ENCODE data around the gene FCN2. TPM values are rescaled to one million over a fixed set of nuclear protein-coding genes. Genes with fewer than 3 reads are reported as not detected.

Gene FCN2
- total RNA-seq, 1 donor from 2014 or later, result not detected

DNA sequence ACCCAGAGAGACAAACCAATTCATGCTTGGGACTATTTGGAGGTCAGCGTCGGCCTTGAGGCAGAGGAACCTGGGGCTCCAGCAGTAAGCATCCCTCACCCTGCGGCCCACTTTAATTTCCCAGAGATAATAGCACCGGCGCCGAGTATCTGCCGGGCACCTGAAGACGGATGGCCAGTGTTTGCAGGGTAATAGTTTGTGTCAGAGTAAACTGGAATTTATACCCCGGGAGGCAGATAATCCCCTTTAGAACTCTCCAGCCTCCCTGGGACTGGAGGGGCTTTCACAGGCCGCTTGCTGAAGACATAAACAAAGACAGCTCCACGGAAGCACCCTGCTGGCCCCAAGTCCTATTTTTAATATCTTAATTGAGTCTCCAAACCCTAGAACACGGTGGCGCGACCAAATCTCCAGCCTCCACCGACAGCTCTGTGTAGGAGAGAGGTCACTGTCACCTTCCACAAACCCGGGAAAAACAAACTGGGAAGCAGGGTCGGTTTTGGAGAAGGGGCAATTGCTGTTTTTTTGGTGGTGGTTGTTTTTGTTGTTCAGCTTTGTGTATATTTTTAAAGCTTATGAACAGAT is 54.5 kb downstream of the FCN2 start:
- Histone ChIP-seq H3K27me3 (ENCODE audit: control insufficient read depth, insufficient read depth, low read length) (no peaks in the 10 kb centered on the region), H3K4me3 (ENCODE audit: low read depth, low read length) (no peak overlapping the region), H3K36me3 (ENCODE audit: control insufficient read depth, insufficient read depth, low read length) (no peaks in the 10 kb centered on the region)
- DNase-seq (ENCODE audit: low read depth), result no peak
- no peak for TF ChIP-seq CTCF (IDR thresholded peaks at IDR 0.05; ENCODE audit: insufficient read depth, low read length, severe bottlenecking)
- no peak for FAIRE-seq

GRCh38 chr9:134935701-134936345 is 55.2 kb downstream of the FCN2 start:
- FAIRE-seq, result no peak
- no peak overlapping the region for H3K4me3 ChIP-seq (ENCODE audit: low read depth, low read length)
- TF ChIP-seq CTCF (IDR thresholded peaks at IDR 0.05; ENCODE audit: insufficient read depth, low read length, severe bottlenecking), result no peak
- no peaks in the 10 kb centered on the region for H3K27me3 ChIP-seq (ENCODE audit: control insufficient read depth, insufficient read depth, low read length)
- no peaks in the 10 kb centered on the region for H3K36me3 ChIP-seq (ENCODE audit: control insufficient read depth, insufficient read depth, low read length)
- DNase-seq (ENCODE audit: low read depth), result no peak

GRCh38 chr9:134936346-134937163 is 55.9 kb downstream of the FCN2 start:
- Histone ChIP-seq H3K4me3 (ENCODE audit: low read depth, low read length) (no peak overlapping the region), H3K36me3 (ENCODE audit: control insufficient read depth, insufficient read depth, low read length) (no peaks in the 10 kb centered on the region), H3K27me3 (ENCODE audit: control insufficient read depth, insufficient read depth, low read length) (no peaks in the 10 kb centered on the region)
- TF ChIP-seq CTCF (IDR thresholded peaks at IDR 0.05; ENCODE audit: insufficient read depth, low read length, severe bottlenecking), result no peak
- DNase-seq (ENCODE audit: low read depth) (no peak), FAIRE-seq (no peak)

Other genes with a start within 250 kb of the FCN2 start
- 0.90 and 6.3 TPM in 2 replicates for gene COL5A1, start 239.0 kb upstream of the FCN2 start, total RNA-seq
- gene FCN1, start 37.1 kb downstream of the FCN2 start, total RNA-seq, result not detected in 2 replicates
- gene OLFM1, start 206.9 kb downstream of the FCN2 start, total RNA-seq, result 0.13 and 0.26 TPM in 2 replicates

Data from bronchial epithelial cell (primary cell).